Stimulated activated CD8-positive, alpha-beta memory T cell treated with anti-CD3 and anti-CD28 coated beads, Interleukin-7, amount 100 ng/mL, for 1 hour (primary cell): ENCODE results near the gene TMEM163.
"Not testable (repeated sequence)": the region's sequence is repeated elsewhere in the genome, so short reads cannot be mapped to it uniquely, and the experiment has no call there.

ENCODE experiments used
- DNase-seq, 2 donors: peaks; one replicate each; pipeline ENCODE4 v3.0.0-alpha.2; 2020; ENCODE audit warnings: low read depth in 2 of 2

TMEM163 gene

DNA sequence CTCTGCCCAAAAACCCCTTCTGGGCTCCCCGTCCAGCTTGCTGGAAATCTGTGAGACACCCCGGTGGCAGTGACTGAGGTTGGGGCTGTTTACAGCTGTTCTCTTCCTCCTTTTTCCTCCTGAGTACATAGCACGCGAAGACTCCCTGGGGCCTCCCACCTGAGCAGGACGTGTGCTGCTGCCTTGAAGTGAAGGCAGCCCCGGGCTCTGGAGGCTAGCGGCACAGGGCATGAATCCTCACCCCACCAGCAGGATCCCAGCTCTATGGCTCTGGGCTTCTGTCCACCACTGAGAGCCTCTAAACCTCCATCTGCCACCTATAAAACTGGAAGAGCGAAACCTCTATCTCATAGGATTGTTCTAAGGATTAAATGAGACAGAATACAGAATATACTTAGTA lies 182.5 kb downstream of the TMEM163 start:
- no peak for DNase-seq

DNA sequence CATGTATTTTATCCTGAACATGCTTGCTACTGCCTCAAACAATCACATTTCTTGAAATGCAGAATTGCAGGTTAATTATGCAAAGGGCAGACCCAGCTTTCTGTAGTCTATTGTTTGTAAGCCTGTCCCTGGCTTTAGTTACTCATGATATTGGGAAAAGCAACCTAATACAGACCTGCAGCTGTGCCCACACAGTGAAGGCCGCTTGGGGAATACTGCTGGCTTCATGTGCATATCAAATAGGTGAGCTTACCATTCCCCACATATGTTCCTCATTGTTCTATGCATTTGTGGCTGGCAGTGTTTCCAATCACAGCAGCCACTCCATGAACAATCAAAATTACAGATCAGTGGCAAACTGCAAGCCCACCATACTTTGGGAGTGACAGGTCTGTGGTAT lies 186.3 kb downstream of the TMEM163 start:
- no peak for DNase-seq

DNA sequence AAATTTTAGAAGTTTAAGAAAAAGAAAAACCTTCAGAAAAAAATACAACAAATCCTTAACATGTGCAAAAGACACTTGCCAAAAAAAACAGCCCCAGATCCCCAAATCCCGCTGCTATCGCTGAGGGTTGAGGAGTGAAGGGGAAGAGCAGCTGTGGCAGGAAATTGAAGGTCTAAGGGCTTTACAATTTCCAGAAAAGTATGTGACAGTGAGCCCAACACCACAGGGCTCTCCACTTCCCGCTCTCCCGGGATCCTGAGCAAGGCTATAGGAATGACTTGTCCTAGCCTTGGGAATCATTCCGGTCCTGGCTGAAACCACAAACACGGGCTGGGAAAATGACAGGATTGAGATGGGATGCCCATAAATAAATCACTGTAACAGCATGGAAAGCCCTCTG lies 191.4 kb downstream of the TMEM163 start:
- DNase-seq = no peak

DNA sequence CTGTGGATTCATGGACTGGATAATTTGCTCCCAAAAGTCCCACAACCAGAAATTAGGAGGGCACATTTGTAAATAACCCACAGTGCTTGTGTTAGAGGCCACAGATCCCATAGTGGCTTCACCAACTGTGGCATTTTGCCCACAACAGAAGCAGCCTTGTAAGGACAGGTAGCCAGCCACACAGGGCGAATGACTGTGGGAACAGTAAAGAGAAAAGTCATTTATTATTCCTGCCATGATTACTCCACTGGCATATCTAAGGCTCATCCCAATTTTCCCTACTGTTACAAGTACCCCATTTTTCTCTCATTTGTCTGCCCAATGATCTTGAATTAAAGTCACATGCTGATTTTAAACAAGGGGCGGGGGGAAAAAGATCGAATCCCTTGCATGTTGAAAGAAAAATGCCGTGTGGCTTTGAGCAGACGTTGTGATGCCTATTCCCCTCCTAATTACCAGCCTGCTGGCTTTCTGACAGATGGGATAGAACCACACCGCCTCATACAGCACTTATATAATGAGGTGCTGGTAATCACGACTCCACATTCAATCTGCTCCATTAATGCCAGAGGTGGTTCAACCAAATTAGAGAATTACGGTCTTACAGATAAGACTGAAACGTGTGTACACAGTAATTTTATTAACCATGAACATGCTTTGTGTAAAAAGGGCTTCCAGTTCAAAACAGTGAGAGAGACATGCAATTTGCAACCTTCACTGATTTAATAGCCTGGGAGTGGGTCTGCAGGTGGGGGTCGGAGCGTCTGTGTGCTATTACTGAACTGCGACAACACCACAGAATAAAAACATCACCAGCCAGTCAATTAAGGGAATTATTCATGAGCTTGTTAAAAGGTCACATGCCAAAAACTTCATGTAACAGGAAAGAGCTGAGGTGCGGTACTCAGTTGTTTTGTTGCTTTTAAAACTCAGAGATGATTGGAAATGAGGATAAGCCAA lies 196.0 kb downstream of the TMEM163 start:
- DNase-seq = no peak

DNA sequence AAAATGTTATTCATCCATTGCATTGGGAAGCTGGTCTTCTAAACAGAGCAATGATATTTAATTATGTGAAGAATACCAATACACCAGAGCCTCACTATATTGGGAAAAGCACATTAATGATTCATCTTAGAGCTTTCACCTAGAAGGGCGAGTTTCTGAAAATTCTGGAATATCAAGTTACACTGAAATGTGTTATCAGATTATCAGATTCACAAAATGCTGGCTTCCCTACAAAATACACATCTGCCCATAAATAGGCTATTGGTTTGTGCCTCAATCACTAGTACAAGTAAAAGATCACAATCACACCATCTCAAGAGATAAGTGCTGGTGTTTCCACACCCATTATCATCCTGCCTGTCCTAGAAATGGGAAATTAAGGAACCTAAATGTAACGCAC lies 200.7 kb downstream of the TMEM163 start:
- no peak for DNase-seq

DNA sequence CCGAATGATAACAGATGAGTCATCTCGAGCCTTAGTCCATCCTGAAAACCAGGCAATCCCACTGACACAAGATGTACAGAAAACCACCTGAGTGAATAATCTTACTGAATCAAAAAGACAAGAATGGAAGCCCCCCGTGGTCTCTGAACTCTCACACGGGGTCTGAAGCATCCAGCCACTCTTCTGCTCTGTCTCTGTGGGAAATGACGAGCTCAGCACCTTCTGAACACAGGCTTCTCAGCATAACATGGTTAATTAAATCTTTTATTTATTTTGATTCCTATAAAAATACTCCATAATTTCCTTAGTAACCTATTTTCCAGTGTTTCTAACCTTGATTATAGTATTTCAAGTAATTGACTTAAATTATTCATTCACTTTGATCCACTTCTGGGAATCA lies 203.7 kb downstream of the TMEM163 start:
- no peak for DNase-seq

DNA sequence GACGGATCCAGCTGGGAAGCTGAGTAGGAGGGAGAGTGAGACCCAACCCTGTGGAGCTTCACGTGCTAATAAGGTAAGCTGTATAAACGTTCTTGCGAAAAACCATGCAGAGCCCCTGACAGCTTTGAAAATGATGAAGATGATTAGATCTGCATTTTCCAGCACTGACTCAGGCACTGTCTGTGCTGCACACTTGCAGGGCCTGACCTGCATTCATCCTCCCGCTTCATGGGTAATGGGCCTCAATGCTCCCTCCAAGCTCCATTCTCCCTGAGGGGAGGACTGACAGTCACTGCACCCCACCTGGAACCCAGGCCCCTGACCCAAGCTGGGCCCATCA lies 205.4 kb downstream of the TMEM163 start:
- DNase-seq = no peak

DNA sequence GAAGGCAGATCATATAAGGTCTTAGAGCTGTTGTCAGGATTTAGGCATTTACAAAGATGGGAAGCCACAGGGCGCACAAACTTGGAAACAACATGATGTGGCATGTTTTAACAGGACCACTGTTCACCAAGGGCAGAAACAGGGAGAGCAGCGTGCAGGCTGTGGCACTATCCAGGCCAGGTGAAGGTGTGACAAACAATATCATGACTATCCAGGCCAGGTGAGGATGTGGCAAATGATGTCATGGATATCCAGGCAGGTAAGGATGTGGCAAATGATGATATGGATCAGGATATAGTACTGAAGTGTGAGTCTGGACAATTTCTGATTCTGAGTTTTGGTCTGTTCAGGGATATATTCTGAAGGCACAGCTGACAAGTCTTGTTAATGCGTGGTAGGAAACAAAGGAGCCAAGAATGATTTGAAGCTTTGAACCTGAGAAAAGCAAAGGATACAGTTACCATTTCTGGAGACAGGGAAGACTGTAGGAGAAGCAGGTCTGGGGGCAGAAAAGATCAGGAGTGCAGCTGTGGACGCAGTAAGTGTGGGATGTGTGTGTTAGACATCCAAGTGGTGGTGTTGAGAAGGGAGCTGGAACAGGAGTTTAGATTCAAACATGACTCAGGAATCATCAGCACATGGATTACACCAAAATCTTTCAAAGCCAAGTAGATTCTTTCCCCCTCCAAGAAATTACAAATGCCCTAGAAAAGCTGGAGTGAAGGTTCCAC lies 205.9 kb downstream of the TMEM163 start:
- no peak for DNase-seq

DNA sequence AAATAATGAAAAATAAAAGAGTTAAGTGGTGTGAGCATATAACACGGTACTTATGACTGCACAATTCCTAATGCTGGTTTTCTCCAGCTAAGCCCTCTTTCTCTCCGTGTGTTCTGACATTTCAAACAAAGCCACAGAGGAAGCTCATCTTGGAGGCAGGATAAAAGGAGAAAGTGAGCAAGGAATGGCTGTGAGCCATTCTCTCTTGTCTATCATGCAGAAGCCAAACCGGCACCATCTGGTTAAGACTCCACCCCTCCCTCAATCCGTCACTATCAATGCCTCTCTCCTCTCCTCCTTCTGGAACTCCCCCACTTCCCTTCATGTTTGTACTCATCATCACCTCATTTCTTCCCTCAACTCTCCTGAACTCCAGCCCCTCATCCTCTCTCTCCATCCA lies 210.4 kb downstream of the TMEM163 start:
- no peak for DNase-seq

DNA sequence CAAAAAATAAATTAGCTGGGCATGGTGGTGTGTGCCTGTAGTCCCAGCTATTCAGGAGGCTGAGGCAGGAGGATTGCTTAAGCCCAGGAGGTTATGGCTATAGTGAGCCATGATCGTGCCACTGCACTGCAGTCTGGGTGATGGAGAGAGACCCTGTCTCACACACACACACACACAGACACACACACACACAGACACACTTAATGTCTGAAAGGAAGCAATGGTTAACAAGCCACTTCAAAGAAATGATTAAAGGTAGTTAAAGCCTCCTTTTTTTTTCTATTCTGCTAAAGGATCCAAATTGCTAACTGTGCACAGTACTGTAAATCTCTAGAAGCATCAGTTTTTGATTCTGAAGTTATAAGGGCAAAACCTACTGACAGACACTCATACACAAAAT lies 211.1 kb downstream of the TMEM163 start:
- DNase-seq = no peak

DNA sequence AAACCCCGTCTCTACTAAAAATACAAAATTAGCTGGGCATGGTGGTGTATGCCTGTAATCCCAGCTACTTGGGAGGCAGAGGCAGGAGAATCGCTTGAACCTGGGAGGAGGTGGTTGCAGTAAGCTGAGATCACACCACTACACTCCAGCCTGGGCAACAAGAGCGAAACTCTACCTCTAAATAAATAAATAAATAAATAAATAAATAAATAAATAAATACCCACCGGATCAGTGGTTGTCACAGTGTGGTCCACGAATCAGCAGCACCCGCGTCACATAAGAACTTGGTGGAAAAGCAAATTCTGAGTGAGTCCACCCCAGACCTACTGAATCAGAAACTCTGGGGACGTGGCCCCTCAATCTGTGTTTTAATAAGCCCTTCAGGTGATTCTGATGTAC lies 211.6 kb downstream of the TMEM163 start:
- not testable (repeated sequence) for DNase-seq

DNA sequence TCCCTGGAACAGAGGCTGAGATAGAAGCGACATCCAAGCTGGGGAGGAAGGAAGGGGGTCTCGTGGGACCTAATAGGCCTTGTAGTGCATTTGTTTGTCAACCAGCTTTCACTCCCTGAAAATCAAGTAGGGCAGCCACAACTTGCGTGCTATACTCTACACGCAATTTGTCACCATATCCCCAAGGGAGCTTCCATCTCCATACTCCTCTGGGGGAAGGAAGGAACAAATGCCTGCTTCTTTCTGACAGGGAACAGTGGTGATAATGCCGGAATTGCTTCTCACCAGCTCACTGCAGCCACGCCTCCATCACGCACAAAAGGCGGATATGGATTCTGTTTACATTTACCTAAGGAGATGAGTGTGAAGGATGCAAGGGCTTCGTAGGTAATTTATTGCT lies 213.4 kb downstream of the TMEM163 start:
- no peak for DNase-seq

DNA sequence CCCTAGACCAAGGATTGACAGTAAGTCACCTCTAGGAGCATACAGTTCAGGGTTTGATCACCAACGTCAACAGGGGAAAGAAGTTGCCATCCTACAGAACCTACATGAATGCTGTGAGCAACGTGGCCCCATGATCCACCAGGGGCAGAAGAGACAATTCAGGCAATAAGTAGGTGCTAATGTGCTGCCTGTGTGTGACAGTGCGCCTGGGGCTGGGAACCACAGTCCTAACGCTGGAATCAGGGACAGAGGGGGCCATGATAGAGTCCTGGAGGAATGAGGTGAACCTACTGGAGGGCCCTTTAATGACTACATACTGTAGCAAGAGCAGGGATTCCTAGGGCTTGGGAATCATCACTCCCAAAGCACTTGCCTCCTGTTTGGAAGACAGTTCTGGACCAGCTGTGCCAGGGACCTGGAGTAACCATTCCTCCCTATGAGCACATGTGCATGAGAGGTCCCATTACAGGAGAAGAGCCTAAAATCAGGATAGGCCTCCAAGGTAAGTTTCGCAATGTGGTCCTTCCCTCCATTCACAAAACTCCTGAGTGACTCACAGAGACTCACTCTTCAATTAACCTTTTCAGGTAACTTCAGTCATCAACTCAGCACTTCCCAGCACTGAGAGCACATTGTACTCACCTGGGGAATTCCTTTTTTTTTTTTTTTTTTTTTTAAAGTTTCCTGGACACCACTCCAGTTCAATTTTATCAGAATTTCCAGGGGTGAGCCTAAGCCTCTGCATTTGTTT lies 214.0 kb downstream of the TMEM163 start:
- DNase-seq = no peak

DNA sequence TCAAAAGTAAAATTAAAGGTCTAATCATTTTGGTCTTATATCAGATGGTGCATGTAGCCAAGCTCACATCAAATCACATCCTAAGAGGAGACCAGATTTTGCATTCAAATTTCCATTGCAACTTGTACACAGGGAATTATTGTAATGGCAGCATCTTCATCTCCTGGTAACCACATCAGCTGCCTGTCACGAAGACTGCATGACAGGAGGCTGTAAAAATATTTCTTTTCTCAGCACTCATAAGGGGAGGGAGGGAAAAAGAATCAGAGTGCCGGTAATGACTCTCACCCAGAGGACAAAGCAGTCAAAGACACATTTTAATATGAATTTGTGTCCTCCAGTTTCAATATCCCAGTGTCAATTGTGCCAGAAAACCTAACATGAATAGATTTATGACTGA lies 216.7 kb downstream of the TMEM163 start:
- no peak for DNase-seq

DNA sequence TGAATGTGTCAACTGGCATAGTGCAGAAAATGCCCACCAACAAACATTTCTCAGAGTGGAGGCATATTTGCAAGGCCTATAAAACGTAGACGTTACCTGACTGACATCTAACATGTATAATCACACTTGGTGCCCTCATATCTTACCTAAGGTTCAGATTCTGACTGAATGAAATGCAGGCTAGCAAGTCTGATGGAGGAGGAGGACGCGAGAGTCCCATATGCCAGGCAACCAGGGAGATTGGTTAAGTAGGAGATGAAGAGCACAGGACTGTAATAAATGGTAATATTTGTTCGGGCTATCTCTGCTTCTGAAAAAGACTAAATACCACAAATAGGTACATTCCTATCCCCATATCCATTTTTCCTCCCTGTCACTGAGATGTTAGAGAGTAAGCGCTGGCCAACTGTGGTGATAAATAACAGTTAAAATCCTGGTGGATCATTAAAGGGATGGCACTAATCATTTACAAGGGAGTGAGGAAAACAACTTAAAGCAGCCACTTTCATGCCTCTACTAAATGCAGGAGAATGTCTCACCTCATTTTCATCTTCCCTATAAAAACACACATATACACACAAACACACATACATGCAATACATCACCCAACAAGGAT lies 217.2 kb downstream of the TMEM163 start:
- no peak for DNase-seq

DNA sequence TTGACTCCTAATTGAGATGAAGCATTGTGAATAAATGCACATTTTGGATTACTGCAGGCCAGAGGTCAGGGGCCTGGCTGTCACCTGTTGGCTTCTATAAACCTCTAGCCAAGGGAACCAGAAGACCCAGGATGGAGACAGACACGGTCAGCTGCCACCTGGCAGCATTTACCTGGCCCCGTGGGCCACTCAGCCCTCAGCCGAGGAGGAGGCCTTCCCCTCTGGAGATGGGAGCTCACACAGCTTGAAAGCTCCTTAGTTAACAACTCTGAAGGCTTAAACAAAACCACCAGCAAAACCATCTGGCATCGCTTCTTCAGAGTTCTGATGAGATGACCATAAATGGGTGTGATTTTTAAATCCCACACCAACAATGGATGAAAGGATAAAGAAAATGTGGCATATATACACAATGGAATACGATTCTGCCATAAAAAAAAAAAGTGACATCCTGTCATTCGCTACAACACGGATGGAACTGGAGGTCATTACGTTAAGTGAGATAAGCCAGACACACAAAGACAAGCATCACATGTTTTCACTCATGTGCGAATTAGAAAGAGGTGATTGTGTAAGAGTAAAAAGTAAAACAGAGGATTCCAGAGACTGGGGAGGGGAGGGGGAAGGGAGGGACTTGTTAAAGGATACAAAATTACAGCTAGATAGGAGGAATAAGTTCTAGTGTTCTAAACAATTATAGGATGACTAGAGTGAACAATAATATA lies 218.4 kb downstream of the TMEM163 start:
- no peak for DNase-seq

DNA sequence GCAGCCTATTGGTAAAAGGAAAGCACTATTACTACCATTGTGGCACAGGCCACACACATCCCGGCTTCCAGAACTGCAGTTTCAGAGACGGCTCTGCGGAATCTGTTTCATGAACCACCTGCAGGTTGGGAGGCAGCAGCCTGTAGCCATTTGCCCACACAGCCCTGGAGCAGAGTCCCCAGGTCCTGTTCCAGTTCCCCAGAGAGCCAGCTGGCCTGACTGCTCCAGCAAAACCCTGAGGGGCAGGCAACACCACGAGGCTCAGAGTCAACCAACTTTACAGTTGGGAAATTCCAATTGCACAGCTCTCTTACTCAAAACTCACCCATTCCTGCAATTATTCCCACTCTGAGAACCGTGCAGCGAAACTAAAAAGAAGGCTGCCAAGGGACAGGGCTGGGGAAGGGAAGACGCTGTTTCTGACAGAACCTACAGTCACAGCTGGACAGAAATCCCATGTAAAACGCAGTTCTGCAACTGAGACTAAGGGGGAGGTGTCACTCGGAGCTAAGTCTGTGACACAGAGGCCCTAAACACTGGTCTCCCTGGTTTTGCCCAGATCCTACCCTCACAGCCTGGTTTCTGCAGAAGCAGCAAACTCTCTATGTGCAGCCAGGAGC lies 219.4 kb downstream of the TMEM163 start:
- DNase-seq = no peak

DNA sequence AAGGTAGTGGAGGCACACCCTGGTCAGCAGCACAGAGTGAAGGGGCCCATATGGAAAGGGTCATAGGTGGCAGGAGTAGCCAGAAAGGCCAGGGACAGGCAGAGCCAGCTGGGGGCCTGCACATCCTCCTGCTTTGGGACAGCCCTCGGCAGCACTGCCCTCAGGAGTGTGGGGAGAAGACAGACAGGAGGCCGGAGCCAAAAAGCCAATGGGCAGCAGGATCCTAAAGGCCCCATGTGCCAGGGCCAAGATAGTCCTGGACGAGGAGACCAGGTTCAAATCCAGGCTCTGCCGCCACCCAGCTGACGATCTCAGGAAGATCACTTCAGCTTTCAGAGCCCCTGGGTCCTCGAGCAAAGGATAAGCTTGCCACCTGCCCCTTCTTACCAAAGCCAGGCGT lies 220.1 kb downstream of the TMEM163 start:
- no peak for DNase-seq

DNA sequence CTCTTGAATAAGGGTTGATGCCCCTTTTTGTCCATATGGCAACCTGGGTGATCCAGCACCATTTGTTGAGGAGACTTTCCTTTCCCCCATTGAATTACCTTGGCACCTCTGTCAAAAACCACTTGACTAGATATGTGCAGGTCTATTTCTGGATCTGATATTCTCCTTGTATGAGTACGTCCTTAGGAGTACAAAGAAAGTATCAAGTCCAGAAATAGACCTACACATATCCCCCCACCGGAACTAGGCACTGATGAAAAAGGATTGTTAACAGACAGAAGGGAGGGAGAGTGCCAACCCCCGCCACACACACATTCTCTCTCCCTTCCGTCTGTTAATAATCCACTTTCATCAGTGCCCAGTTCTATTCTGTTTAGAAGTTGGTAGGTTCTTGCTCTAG lies 225.0 kb downstream of the TMEM163 start:
- DNase-seq = no peak

DNA sequence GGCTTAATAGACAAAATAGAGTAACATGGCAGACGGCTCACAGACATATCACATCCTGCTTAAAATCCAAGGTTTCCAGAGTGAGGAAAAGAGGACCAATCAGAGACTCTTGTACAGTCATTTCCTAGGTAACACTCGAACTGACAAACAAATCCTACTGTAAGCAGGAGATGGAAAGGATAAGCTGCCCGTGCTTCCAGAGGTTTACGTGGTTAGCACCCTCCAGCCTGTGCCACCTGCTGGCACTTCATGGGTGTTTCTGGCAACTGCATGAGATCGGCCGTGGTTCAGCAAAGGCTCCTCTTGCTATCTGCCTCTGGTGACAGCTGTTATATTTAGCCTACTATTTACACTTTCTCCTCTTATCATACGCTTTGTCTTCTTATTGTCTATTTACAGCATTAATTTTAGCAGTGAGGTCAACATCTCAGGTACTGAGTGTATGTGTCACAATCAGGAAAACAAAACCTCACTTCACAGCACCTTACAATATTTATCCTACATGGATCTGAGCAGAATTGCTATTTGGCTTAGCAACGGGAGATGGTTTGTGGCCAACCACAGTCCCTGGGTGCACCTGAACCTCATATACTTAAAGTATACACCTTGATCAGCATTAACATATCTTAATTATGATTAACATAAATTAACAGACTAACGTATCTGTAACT lies 226.9 kb downstream of the TMEM163 start:
- no peak for DNase-seq
